HepG2 (cell line): ENCODE data around the gene CATSPERB. TPM values are rescaled to one million over a fixed set of nuclear protein-coding genes. Genes with fewer than 3 reads are reported as not detected.

Experiments used
- ATAC-seq: fragments of 200-7000 bp; cut with Tn5 transposase; 3 replicates; pipeline ENCODE4 v1.9.1; 2020; ENCODE audit warnings: mild to moderate bottlenecking, moderate library complexity
- BruUV-seq: library from RNA; stranded (reverse); fragments of 400-500 nt; replicated peaks from 2 replicates; lab custom pipeline; 2021; lab: Mats Ljungman, UMichigan
- CTCF ChIA-PET: fragments of 300-600 bp; formaldehyde crosslinking; extraction: SDS; loops from one replicate; lab custom pipeline; 2021; ENCODE audit warnings: low total read pairs, inconsistent platforms, low intra/inter-chr PET ratio; lab: Yijun Ruan, JAX
- POLR2A ChIA-PET: fragments of 350-600 bp; sonication (Branson Sonifier 250); formaldehyde crosslinking; loops from one replicate; lab custom pipeline; 2020; ENCODE audit warnings: antibody characterized with exemption, inconsistent platforms; lab: Yijun Ruan, JAX
- DNase-seq: peaks from one replicate; pipeline ENCODE4 v3.0.0-alpha.2; 2015; ENCODE audit warnings: low spot score
- FAIRE-seq: peaks from 3 replicates; lab custom pipeline; 2011; peaks lifted over from hg19 to GRCh38; lab: Jason Lieb, UNC
- H2AFZ ChIP-seq: one replicate; pipeline ENCODE4 v1.6.1; 2011; ENCODE audit warnings: low read length, inconsistent platforms
- H3K27ac ChIP-seq: fragments of 300-600 bp; 3 replicates; pipeline ENCODE4 v1.8.0; 2011; ENCODE audit warnings: mixed run types, mild to moderate bottlenecking, mixed read lengths, low read length, inconsistent platforms; ENCODE audit not compliant: insufficient read depth; ENCODE audit errors: extremely low read length
- H3K27me3 ChIP-seq, 2 experiments: fragments of 200-600 bp in 1 of 2; 2 replicates in 1 of 2; 3 replicates in 1 of 2; pipeline versions ENCODE4 v1.6.0 to v1.8.0; 2011; ENCODE audit warnings: low read length in 2 of 2, mild to moderate bottlenecking in 2 of 2, moderate library complexity in 2 of 2, inconsistent platforms in 1 of 2; ENCODE audit not compliant: insufficient read depth in 2 of 2, control insufficient read depth in 1 of 2
- H3K36me3 ChIP-seq, 2 experiments: fragments of 200-600 bp in 1 of 2; replicated peaks in 1 of 2; 2 replicates in 1 of 2; 3 replicates in 1 of 2; pipeline versions ENCODE4 v1.5.1 to v1.8.0; 2011; ENCODE audit warnings: low read length in 2 of 2, inconsistent platforms in 1 of 2; ENCODE audit not compliant: insufficient read depth in 2 of 2, control insufficient read depth in 1 of 2
- H3K4me1 ChIP-seq: 2 replicates; pipeline ENCODE4 v1.5.1; 2012; ENCODE audit warnings: low read length, inconsistent platforms; ENCODE audit not compliant: insufficient read depth
- H3K4me2 ChIP-seq: 2 replicates; pipeline ENCODE4 v1.6.0; 2011; ENCODE audit warnings: low read depth, low read length, inconsistent platforms
- H3K4me3 ChIP-seq, 3 experiments: fragments of 200-600 bp in 1 of 3; sonication (generic), shearing (Covaris generic) in 1 of 3; replicated peaks in 1 of 3; 2 replicates each; pipeline ENCODE4 v1.5.1; 2011 to 2016; ENCODE audit warnings: low read length in 3 of 3, inconsistent platforms in 2 of 3, low read depth in 2 of 3, mild to moderate bottlenecking in 2 of 3, control low read depth in 1 of 3, mixed read lengths in 1 of 3; ENCODE audit not compliant: insufficient read depth in 1 of 3
- H3K79me2 ChIP-seq: one replicate; pipeline ENCODE4 v1.6.1; 2011; ENCODE audit warnings: low read length, inconsistent platforms; ENCODE audit not compliant: insufficient read depth
- H3K9ac ChIP-seq: 2 replicates; pipeline ENCODE4 v1.6.0; 2011; ENCODE audit warnings: mild to moderate bottlenecking, low read depth, low read length, inconsistent platforms; ENCODE audit not compliant: insufficient read depth
- H3K9me3 ChIP-seq: 2 replicates; pipeline ENCODE4 v1.5.1; 2012; ENCODE audit warnings: mild to moderate bottlenecking, low read length
- H4K20me1 ChIP-seq: 2 replicates; pipeline ENCODE4 v1.6.0; 2011; ENCODE audit warnings: inconsistent platforms, mild to moderate bottlenecking, low read length, moderate library complexity; ENCODE audit not compliant: insufficient read depth
- HNRNPH1 ChIP-seq: fragments of 200-400 bp; formaldehyde crosslinking; optimal IDR thresholded peaks from 2 replicates; pipeline ENCODE3; 2017; ENCODE audit warnings: mild to moderate bottlenecking, low read depth, low read length
- KAT2B ChIP-seq: fragments of 150-350 bp; IDR thresholded peaks from 2 replicates; pipeline ENCODE4 v1.6.1; 2014; ENCODE audit warnings: low read depth, low read length, borderline replicate concordance
- MAFG ChIP-seq: sonication (generic); formaldehyde crosslinking; IDR thresholded peaks from 2 replicates; pipeline ENCODE4 v1.5.1; 2020; ENCODE audit warnings: mild to moderate bottlenecking, missing genetic modification reagents
- MIER2 ChIP-seq: IDR thresholded peaks from 2 replicates; pipeline ENCODE4 v1.6.1; 2016; ENCODE audit warnings: missing biosample characterization, missing genetic modification reagents
- ONECUT2 ChIP-seq: sonication (generic); formaldehyde crosslinking; IDR thresholded peaks from 2 replicates; pipeline ENCODE4 v1.4.0; 2020; ENCODE audit warnings: missing genetic modification reagents
- SIX4 ChIP-seq: sonication (generic); formaldehyde crosslinking; IDR thresholded peaks from 2 replicates; pipeline ENCODE4 v1.4.0; 2020; ENCODE audit warnings: missing genetic modification reagents
- SOX13 ChIP-seq, 3 experiments: fragments of 450-650 bp in 1 of 3; sonication (generic) in 1 of 3; formaldehyde crosslinking in 1 of 3; IDR thresholded peaks in 2 of 3; conservative IDR thresholded peaks in 1 of 3; 2 replicates each; pipeline versions ENCODE4 v1.5.0 to v1.6.1; 2016 to 2020; ENCODE audit warnings: antibody characterized with exemption in 1 of 3, mild to moderate bottlenecking in 1 of 3, missing compliant biosample characterization in 1 of 3, missing genetic modification reagents in 1 of 3, moderate library complexity in 1 of 3
- ZNF138 ChIP-seq: sonication (generic); formaldehyde crosslinking; IDR thresholded peaks from 2 replicates; pipeline ENCODE4 v1.5.0; 2020; ENCODE audit warnings: mild to moderate bottlenecking, low read depth, missing genetic modification reagents
- ZNF605 ChIP-seq: sonication (generic); formaldehyde crosslinking; IDR thresholded peaks from 2 replicates; pipeline ENCODE4 v1.8.0; 2022; ENCODE audit warnings: mild to moderate bottlenecking, missing genetic modification reagents
- ZNF629 ChIP-seq: sonication (generic); formaldehyde crosslinking; conservative IDR thresholded peaks from 2 replicates; pipeline ENCODE4 v1.5.0; 2020; ENCODE audit warnings: missing genetic modification reagents
- ZNF703 ChIP-seq: sonication (generic); formaldehyde crosslinking; IDR thresholded peaks from 2 replicates; pipeline ENCODE4 v1.5.1; 2020; ENCODE audit warnings: missing genetic modification reagents, mild to moderate bottlenecking, moderate library complexity, borderline replicate concordance
- ZZZ3 ChIP-seq: sonication (generic); formaldehyde crosslinking; IDR thresholded peaks from 2 replicates; pipeline ENCODE4 v1.4.0; 2020; ENCODE audit warnings: missing genetic modification reagents, mild to moderate bottlenecking, borderline replicate concordance
- WGBS: methylation state at CpG from one replicate; pipeline ENCODE4 v1.1.6; 2017; ENCODE audit warnings: low lambda C conversion rate; 5-methylcytosine and 5-hydroxymethylcytosine counted together
- in situ Hi-C: cut with HindIII; loops from 2 replicates; pipeline ENCODE4 v1.10.0; 2017; ENCODE audit warnings: low pct_unique_long_range_greater_than_20kb; ENCODE audit not compliant: extremely low pct_ligation_motif_present
- intact Hi-C: fragments of 100-400 bp; cut with micrococcal nuclease; formaldehyde crosslinking; loops from one replicate; pipeline ENCODE4 v1.10.0; 2022; ENCODE audit not compliant: unreplicated experiment
- polyA plus RNA-seq, 8 experiments: library from polyadenylated mRNA; depleted of rRNA in 3 of 8; stranded (reverse) in 7 of 8; unstranded in 1 of 8; fragments of >200 nt; fragmentation: Illumina TruSeq in 4 of 8; extraction: Trizol in 4 of 8; gene quantifications; 2 replicates each; pipeline versions ENCODE4 v1.2.1 to v1.2.3, GENCODE V29; 2011 to 2016; ENCODE audit warnings: low read depth in 4 of 8, missing spikeins in 1 of 8, mixed read lengths in 1 of 8; ENCODE audit not compliant: insufficient read depth in 1 of 8
- total RNA-seq, 5 experiments: library from RNA; depleted of rRNA; stranded (reverse); fragments of >200 nt; fragmentation: Illumina TruSeq; extraction: Trizol; gene quantifications; 2 replicates each; pipeline ENCODE4 v1.2.3, GENCODE V29; 2016; ENCODE audit warnings: low read depth in 1 of 5
- TF ChIP-seq, protein P1 (sequence below): sonication (generic); formaldehyde crosslinking; IDR thresholded peaks from 2 replicates; pipeline ENCODE4 v1.8.0; 2022; ENCODE audit warnings: missing genetic modification reagents, mild to moderate bottlenecking, moderate library complexity, borderline replicate concordance
- TF ChIP-seq, protein P2 (sequence below): sonication (generic); formaldehyde crosslinking; IDR thresholded peaks from 2 replicates; pipeline ENCODE4 v1.4.0; 2020; ENCODE audit warnings: low read depth, mild to moderate bottlenecking, missing genetic modification reagents

Gene CATSPERB
- total and polyA plus RNA-seq, 2 of the 13 experiments (the other 11 are each of a cell fraction or from before 2014, with no cell fraction given), result not detected

DNA sequence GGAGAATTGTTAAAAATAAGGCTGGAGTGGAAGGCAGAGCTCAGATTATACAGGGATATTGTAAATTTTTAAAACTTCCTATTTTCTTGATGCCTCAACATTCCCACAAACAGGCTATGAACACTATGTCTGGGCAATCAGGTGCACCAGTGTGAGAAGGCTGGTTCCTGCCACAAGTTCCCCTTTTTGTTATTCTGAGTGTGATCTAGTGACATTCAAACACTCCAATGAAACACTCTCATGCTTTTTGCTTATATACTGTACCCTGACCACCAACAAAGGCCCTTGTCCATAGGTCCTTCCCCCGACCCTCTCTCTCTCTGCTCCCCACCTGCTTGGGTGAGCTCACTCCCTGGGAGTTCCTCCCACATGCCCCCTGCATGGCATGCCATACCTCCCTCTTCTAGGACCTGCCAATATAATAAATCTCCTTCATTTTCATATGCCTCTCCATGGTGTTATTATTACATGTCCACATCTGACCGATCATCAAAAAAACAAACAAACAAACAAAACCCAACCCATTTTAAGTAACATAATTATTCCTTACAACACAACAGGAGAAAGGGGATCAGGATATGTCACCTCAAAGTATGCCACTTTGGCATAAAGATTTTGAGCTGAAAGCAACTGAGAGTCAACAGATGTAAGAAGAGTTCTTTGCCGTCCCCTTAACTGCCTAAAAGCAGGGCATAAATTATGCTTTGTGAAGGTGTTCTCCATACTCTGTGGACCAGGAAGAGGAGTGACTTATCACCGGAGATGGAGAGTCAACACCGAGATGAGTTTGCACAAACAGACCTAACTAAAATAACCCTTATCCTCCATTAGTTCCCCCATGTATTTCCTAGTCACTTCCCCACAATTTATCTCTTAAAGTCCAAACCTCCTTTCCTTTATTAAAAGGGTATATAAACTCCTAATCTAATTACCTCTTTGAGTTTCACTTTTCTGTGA lies 42.5 kb upstream of the CATSPERB start:
- no peak overlapping the region for H3K4me3 ChIP-seq
- intact Hi-C loops, result no loop called here
- H3K36me3 ChIP-seq, result no peaks in the 10 kb centered on the region
- no peaks in the 10 kb centered on the region for H3K27me3 ChIP-seq
- no peaks in the 10 kb centered on the region for H3K4me1 ChIP-seq
- POLR2A ChIA-PET, result no interaction called here
- CTCF ChIA-PET, result no interaction called here
- no peaks in the 10 kb centered on the region for H4K20me1 ChIP-seq
- H3K9ac ChIP-seq, result no peak overlapping the region
- no TSS peak for BruUV-seq
- H2AFZ ChIP-seq, result no peak overlapping the region
- FAIRE-seq, result no peak
- no peak overlapping the region for H3K4me2 ChIP-seq
- DNase-seq, result no peak
- no peak overlapping the region for H3K27ac ChIP-seq
- no peaks in the 10 kb centered on the region for H3K9me3 ChIP-seq
- in situ Hi-C loops, result no loop called here
- TF ChIP-seq ZNF138 (CRISPR knock-in tag) (no peak), ONECUT2 (CRISPR knock-in tag) (no peak)
- TF ChIP-seq, protein P1, sequence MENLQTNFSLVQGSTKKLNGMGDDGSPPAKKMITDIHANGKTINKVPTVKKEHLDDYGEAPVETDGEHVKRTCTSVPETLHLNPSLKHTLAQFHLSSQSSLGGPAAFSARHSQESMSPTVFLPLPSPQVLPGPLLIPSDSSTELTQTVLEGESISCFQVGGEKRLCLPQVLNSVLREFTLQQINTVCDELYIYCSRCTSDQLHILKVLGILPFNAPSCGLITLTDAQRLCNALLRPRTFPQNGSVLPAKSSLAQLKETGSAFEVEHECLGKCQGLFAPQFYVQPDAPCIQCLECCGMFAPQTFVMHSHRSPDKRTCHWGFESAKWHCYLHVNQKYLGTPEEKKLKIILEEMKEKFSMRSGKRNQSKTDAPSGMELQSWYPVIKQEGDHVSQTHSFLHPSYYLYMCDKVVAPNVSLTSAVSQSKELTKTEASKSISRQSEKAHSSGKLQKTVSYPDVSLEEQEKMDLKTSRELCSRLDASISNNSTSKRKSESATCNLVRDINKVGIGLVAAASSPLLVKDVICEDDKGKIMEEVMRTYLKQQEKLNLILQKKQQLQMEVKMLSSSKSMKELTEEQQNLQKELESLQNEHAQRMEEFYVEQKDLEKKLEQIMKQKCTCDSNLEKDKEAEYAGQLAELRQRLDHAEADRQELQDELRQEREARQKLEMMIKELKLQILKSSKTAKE (CRISPR knock-in tag), result no peak
- no peak for ATAC-seq
- H3K79me2 ChIP-seq, result no peaks in the 10 kb centered on the region
- WGBS, result 13% methylated on average over 5 of the region's 5 CpGs

DNA sequence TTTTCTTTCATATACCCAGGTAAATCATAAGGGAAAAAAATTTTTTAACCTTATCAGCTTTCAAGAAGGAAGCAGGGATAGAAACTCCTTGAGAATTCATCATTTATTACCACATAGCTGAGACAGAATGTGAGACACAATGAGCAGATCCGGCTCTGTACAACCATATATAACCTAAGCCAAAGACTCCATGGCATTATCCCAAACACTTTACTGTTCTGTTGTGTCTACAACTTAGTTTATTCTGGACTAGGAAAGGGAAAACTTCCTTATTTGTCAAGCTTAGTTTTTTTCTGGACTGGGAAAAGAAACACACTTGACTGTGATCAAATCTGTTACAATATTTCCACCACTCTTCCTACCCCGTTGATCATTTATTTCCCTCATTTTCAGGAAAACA lies 38.3 kb upstream of the CATSPERB start:
- intact Hi-C loops (no loop called here), in situ Hi-C loops (no loop called here)
- POLR2A ChIA-PET, result no interaction called here
- 44% methylated on average over 2 of the region's 2 CpGs for WGBS
- ATAC-seq, result no peak
- DNase-seq, result no peak
- Histone ChIP-seq H3K27ac (no peak overlapping the region), H3K9ac (no peak overlapping the region), H3K4me1 (no peaks in the 10 kb centered on the region), H3K4me2 (no peak overlapping the region), H4K20me1 (no peaks in the 10 kb centered on the region), H3K79me2 (no peaks in the 10 kb centered on the region), H3K27me3 (no peaks in the 10 kb centered on the region), H3K9me3 (no peaks in the 10 kb centered on the region), H3K4me3 (no peak overlapping the region), H2AFZ (no peak overlapping the region), H3K36me3 (no peaks in the 10 kb centered on the region)
- no peak for FAIRE-seq
- CTCF ChIA-PET, result no interaction called here
- no TSS peak for BruUV-seq
- TF ChIP-seq MAFG (CRISPR knock-in tag), result no peak
- TF ChIP-seq HNRNPH1, result no peak
- TF ChIP-seq ZZZ3, result no peak
- TF ChIP-seq, protein P2, sequence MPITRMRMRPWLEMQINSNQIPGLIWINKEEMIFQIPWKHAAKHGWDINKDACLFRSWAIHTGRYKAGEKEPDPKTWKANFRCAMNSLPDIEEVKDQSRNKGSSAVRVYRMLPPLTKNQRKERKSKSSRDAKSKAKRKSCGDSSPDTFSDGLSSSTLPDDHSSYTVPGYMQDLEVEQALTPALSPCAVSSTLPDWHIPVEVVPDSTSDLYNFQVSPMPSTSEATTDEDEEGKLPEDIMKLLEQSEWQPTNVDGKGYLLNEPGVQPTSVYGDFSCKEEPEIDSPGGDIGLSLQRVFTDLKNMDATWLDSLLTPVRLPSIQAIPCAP (CRISPR knock-in tag), result no peak
- no peak for TF ChIP-seq ZNF605 (CRISPR knock-in tag)
- TF ChIP-seq MIER2 (CRISPR knock-in tag), result no peak
- no peak for TF ChIP-seq ZNF629 (CRISPR knock-in tag)
- no peak for TF ChIP-seq ZNF703
- no peak for TF ChIP-seq SIX4
- no peak for TF ChIP-seq SOX13 (IDR thresholded peaks at IDR 0.05)
- no peak for TF ChIP-seq SOX13 (CRISPR knock-in tag; conservative IDR thresholded peaks at IDR 0.05 in 1 of 2, IDR thresholded peaks at IDR 0.05 in 1 of 2)
- TF ChIP-seq KAT2B, result no peak
